Measurements from ENCODE around the gene ATP11A.
"Not testable (repeated sequence)": the region's sequence is repeated elsewhere in the genome, so short reads cannot be mapped to it uniquely, and the experiment has no call there.

Gene ATP11A

GRCh38 chr13:112841303-112842015, 151.6 kb downstream of the ATP11A start:
- not testable (repeated sequence) for DNase-seq (ENCODE audit: low spot score)

GRCh38 chr13:112842343-112842856, 152.6 kb downstream of the ATP11A start:
- DNase-seq (ENCODE audit: low spot score), result no peak

GRCh38 chr13:112842931-112843391, 153.1 kb downstream of the ATP11A start:
- DNase-seq (ENCODE audit: low spot score), result no peak

- DNase-seq (ENCODE audit: low spot score), result no peak
These were observed 153.7 kb downstream of the ATP11A start for GRCh38 chr13:112843392-112844111.

GRCh38 chr13:112844411-112844810, 154.6 kb downstream of the ATP11A start:
- DNase-seq (ENCODE audit: low spot score), result no peak

GRCh38 chr13:112844879-112845278, 155.0 kb downstream of the ATP11A start:
- no peak for DNase-seq (ENCODE audit: low spot score)

GRCh38 chr13:112845511-112846144, 155.8 kb downstream of the ATP11A start:
- no peak for DNase-seq (ENCODE audit: low spot score)

GRCh38 chr13:112846411-112847115, 156.7 kb downstream of the ATP11A start:
- no peak for DNase-seq (ENCODE audit: low spot score)

GRCh38 chr13:112849500-112849899, 159.7 kb downstream of the ATP11A start:
- no peak for DNase-seq (ENCODE audit: low spot score)

GRCh38 chr13:112850273-112850672, 160.4 kb downstream of the ATP11A start:
- no peak for DNase-seq (ENCODE audit: low spot score)

GRCh38 chr13:112851107-112852038, 161.5 kb downstream of the ATP11A start:
- no peak for DNase-seq (ENCODE audit: low spot score)

- DNase-seq (ENCODE audit: low spot score), result no peak
These were observed 162.6 kb downstream of the ATP11A start for GRCh38 chr13:112852392-112852791.

GRCh38 chr13:112852808-112853207, 163.0 kb downstream of the ATP11A start:
- no peak for DNase-seq (ENCODE audit: low spot score)

GRCh38 chr13:112854321-112854720, 164.5 kb downstream of the ATP11A start:
- no peak for DNase-seq (ENCODE audit: low spot score)

GRCh38 chr13:112855859-112856258, 166.0 kb downstream of the ATP11A start:
- no peak for DNase-seq (ENCODE audit: low spot score)

- no peak for DNase-seq (ENCODE audit: low spot score)
These were observed 168.2 kb downstream of the ATP11A start for GRCh38 chr13:112857914-112858490.

GRCh38 chr13:112859128-112859816, 169.4 kb downstream of the ATP11A start:
- DNase-seq (ENCODE audit: low spot score), result no peak

GRCh38 chr13:112859817-112860190, 170.0 kb downstream of the ATP11A start:
- no peak for DNase-seq (ENCODE audit: low spot score)

- no peak for DNase-seq (ENCODE audit: low spot score)
These were observed 172.2 kb downstream of the ATP11A start for GRCh38 chr13:112861876-112862615.

Measured in D341Med (cell line).